Measurements from ENCODE around the gene STAT4. TPM values are rescaled to one million over a fixed set of nuclear protein-coding genes. Genes with fewer than 3 reads are reported as not detected.

Gene STAT4
- polyA plus RNA-seq, 1 donor (not counting 4 experiments of a cell fraction or from before 2014, with no cell fraction given): 2.0 TPM

- H4K20me1 ChIP-seq (ENCODE audit: control insufficient read depth, extremely low read depth, insufficient read depth, low read length): no peaks in the 10 kb centered on the region
- H3K9ac ChIP-seq (ENCODE audit: control insufficient read depth, extremely low read depth, insufficient read depth, low read length): no peak overlapping the region
- no peak overlapping the region for H2AFZ ChIP-seq (ENCODE audit: control insufficient read depth, low read length)
- no peaks in the 10 kb centered on the region for H3K27me3 ChIP-seq (ENCODE audit: control insufficient read depth, extremely low read depth, insufficient read depth, low read length)
- TF ChIP-seq CTCF (optimal IDR thresholded peaks at IDR 0.05 in 1 of 3, IDR thresholded peaks at IDR 0.05 in 1 of 3, conservative IDR thresholded peaks at IDR 0.05 in 1 of 3; ENCODE audit: extremely low read depth in 1 of 3, insufficient read depth in 2 of 3, low read length in 3 of 3): no peak
- TF ChIP-seq EZH2 (IDR thresholded peaks at IDR 0.05; ENCODE audit: low read length): no peak
- no peaks in the 10 kb centered on the region for H3K36me3 ChIP-seq (ENCODE audit: control insufficient read depth in 2 of 2, extremely low read depth in 1 of 2, insufficient read depth in 2 of 2, low read length in 2 of 2)
- H3K79me2 ChIP-seq (ENCODE audit: control insufficient read depth, insufficient read depth, low read length): no peaks in the 10 kb centered on the region
- H3K9me3 ChIP-seq (ENCODE audit: control insufficient read depth, low read depth, low read length): no peaks in the 10 kb centered on the region
- dilution Hi-C loops (cut with MboI; ENCODE audit: extremely low pct_ligation_motif_present, low sequenced_read_pairs): no loop called here
- peaks cover 4% of the 10 kb centered on the region for H3K4me1 ChIP-seq (ENCODE audit: control insufficient read depth, extremely low read depth, insufficient read depth, low read length)
- H3K27ac ChIP-seq (ENCODE audit: control insufficient read depth, insufficient read depth, low read length): no peak overlapping the region
- no peak overlapping the region for H3K4me2 ChIP-seq (ENCODE audit: control insufficient read depth, extremely low read depth, insufficient read depth, low read depth, low read length)
- DNase-seq (ENCODE audit: low read depth, low spot score) (no peak), FAIRE-seq (no peak)
- no peak overlapping the region for H3K4me3 ChIP-seq (ENCODE audit: control insufficient read depth in 2 of 3, extremely low read depth in 1 of 3, insufficient read depth in 2 of 3, low read depth in 1 of 3, low read length in 3 of 3)
- H3K9me1 ChIP-seq (ENCODE audit: control insufficient read depth, extremely low read depth, insufficient read depth, low read length): no peaks in the 10 kb centered on the region
These were observed 124.4 kb downstream of the STAT4 start for GRCh38 chr2:191026377-191026776.

GRCh38 chr2:191025135-191025534 is 125.7 kb downstream of the STAT4 start:
- Histone ChIP-seq H3K27me3 (ENCODE audit: control insufficient read depth, extremely low read depth, insufficient read depth, low read length) (no peaks in the 10 kb centered on the region), H2AFZ (ENCODE audit: control insufficient read depth, low read length) (no peak overlapping the region), H3K9ac (ENCODE audit: control insufficient read depth, extremely low read depth, insufficient read depth, low read length) (no peak overlapping the region), H3K4me3 (ENCODE audit: control insufficient read depth in 2 of 3, extremely low read depth in 1 of 3, insufficient read depth in 2 of 3, low read depth in 1 of 3, low read length in 3 of 3) (no peak overlapping the region), H3K9me3 (ENCODE audit: control insufficient read depth, low read depth, low read length) (no peaks in the 10 kb centered on the region), H3K36me3 (ENCODE audit: control insufficient read depth in 2 of 2, extremely low read depth in 1 of 2, insufficient read depth in 2 of 2, low read length in 2 of 2) (no peaks in the 10 kb centered on the region), H3K79me2 (ENCODE audit: control insufficient read depth, insufficient read depth, low read length) (no peaks in the 10 kb centered on the region), H3K4me1 (ENCODE audit: control insufficient read depth, extremely low read depth, insufficient read depth, low read length) (peaks cover 7% of the 10 kb centered on the region), H3K4me2 (ENCODE audit: control insufficient read depth, extremely low read depth, insufficient read depth, low read depth, low read length) (no peak overlapping the region), H3K9me1 (ENCODE audit: control insufficient read depth, extremely low read depth, insufficient read depth, low read length) (no peaks in the 10 kb centered on the region), H4K20me1 (ENCODE audit: control insufficient read depth, extremely low read depth, insufficient read depth, low read length) (no peaks in the 10 kb centered on the region), H3K27ac (ENCODE audit: control insufficient read depth, insufficient read depth, low read length) (no peak overlapping the region)
- dilution Hi-C loops (cut with MboI; ENCODE audit: extremely low pct_ligation_motif_present, low sequenced_read_pairs): no loop called here
- TF ChIP-seq CTCF (optimal IDR thresholded peaks at IDR 0.05 in 1 of 3, IDR thresholded peaks at IDR 0.05 in 1 of 3, conservative IDR thresholded peaks at IDR 0.05 in 1 of 3; ENCODE audit: extremely low read depth in 1 of 3, insufficient read depth in 2 of 3, low read length in 3 of 3) (no peak), EZH2 (IDR thresholded peaks at IDR 0.05; ENCODE audit: low read length) (no peak)
- FAIRE-seq: no peak
- no peak for DNase-seq (ENCODE audit: low read depth, low spot score)

Measured in keratinocyte (primary cell).